ENCODE measurements around the gene PELI2.

GRCh38 chr14:56292970-56293369, 174.8 kb downstream of the PELI2 start:
- no peak for TF ChIP-seq CTCF (IDR thresholded peaks at IDR 0.05)
- no peak for TF ChIP-seq POLR2A (IDR thresholded peaks at IDR 0.05)

Measured in ovary (tissue), 3 donors.